HPDE6-E6E7 (cell line): ENCODE results near the gene CNKSR2.

ENCODE experiments used
- DNase-seq: peaks from one replicate; pipeline ENCODE4 v3.0.0; 2011; ENCODE audit warnings: missing footprints; ENCODE audit errors: extremely low spot score

The CNKSR2 gene

GRCh38 chrX:21374163-21374993 is at the start of gene CNKSR2:
Gene CNKSR2, plus strand, starts transcription at chrX:21374418. Its CDS starts 480 bp downstream, at chrX:21374898.
- no peak for DNase-seq

GRCh38 chrX:21354725-21355124 is 19.5 kb upstream of the CNKSR2 start:
- no peak for DNase-seq

GRCh38 chrX:21355831-21356230 is 18.4 kb upstream of the CNKSR2 start:
- no peak for DNase-seq

- DNase-seq, result no peak
These were observed 4.6 kb upstream of the CNKSR2 start for GRCh38 chrX:21369613-21370012.

- DNase-seq, result no peak
These were observed 1.2 kb upstream of the CNKSR2 start for GRCh38 chrX:21373001-21373400.

- DNase-seq, result no peak
These were observed 518 bp upstream of the CNKSR2 start for GRCh38 chrX:21373637-21374162.

GRCh38 chrX:21374994-21375707 is 933 bp downstream of the CNKSR2 start:
- no peak for DNase-seq

- no peak for DNase-seq
These were observed 1.4 kb downstream of the CNKSR2 start for GRCh38 chrX:21375708-21376009.

- DNase-seq, result no peak
These were observed 2.4 kb downstream of the CNKSR2 start for GRCh38 chrX:21376636-21377035.

- no peak for DNase-seq
These were observed 5.8 kb downstream of the CNKSR2 start for GRCh38 chrX:21379991-21380390.

GRCh38 chrX:21382715-21383114 is 8.5 kb downstream of the CNKSR2 start:
- no peak for DNase-seq

- DNase-seq, result no peak
These were observed 9.3 kb downstream of the CNKSR2 start for GRCh38 chrX:21383546-21383945.

GRCh38 chrX:21384178-21384577 is 10.0 kb downstream of the CNKSR2 start:
- DNase-seq, result no peak

- no peak for DNase-seq
These were observed 20.6 kb downstream of the CNKSR2 start for GRCh38 chrX:21394792-21395191.

GRCh38 chrX:21398426-21398825 is 24.2 kb downstream of the CNKSR2 start:
- DNase-seq, result no peak

- no peak for DNase-seq
These were observed 26.3 kb downstream of the CNKSR2 start for GRCh38 chrX:21400408-21401121.

GRCh38 chrX:21408307-21408706 is 34.1 kb downstream of the CNKSR2 start:
- DNase-seq, result no peak

GRCh38 chrX:21408788-21409187 is 34.6 kb downstream of the CNKSR2 start:
- no peak for DNase-seq

- no peak for DNase-seq
These were observed 37.8 kb downstream of the CNKSR2 start for GRCh38 chrX:21412029-21412428.

GRCh38 chrX:21412883-21413282 is 38.7 kb downstream of the CNKSR2 start:
- no peak for DNase-seq

GRCh38 chrX:21427086-21427485 is 52.9 kb downstream of the CNKSR2 start:
- no peak for DNase-seq

GRCh38 chrX:21437036-21437435 is 62.8 kb downstream of the CNKSR2 start:
- DNase-seq, result no peak
